HepG2 (cell line): Measurements from ENCODE around the gene TBCD. TPM values are rescaled to one million over a fixed set of nuclear protein-coding genes. Genes with fewer than 3 reads are reported as not detected.
A peak's percentile ranks its signal among the peaks of the same experiment; 100 is the strongest.

ENCODE experiments used
- CBFB ChIP-seq: sonication (generic); formaldehyde crosslinking; IDR thresholded peaks from 2 replicates; pipeline ENCODE4 v1.4.0; 2020; ENCODE audit warnings: missing genetic modification reagents
- HES4 ChIP-seq: sonication (generic); formaldehyde crosslinking; IDR thresholded peaks from 2 replicates; pipeline ENCODE4 v1.9.0; 2021; ENCODE audit warnings: mild to moderate bottlenecking, missing genetic modification reagents, borderline replicate concordance
- HIVEP1 ChIP-seq: sonication (generic); formaldehyde crosslinking; IDR thresholded peaks from 2 replicates; pipeline ENCODE4 v1.4.0; 2020; ENCODE audit warnings: mild to moderate bottlenecking, missing genetic modification reagents
- HOXA3 ChIP-seq: sonication (generic); formaldehyde crosslinking; IDR thresholded peaks from 2 replicates; pipeline ENCODE4 v1.5.0; 2020; ENCODE audit warnings: missing genetic modification reagents
- NR2C2 ChIP-seq: sonication (generic); formaldehyde crosslinking; IDR thresholded peaks from 2 replicates; pipeline ENCODE4 v1.4.0; 2020; ENCODE audit warnings: missing genetic modification reagents, mild to moderate bottlenecking, moderate library complexity, borderline replicate concordance
- RFX5 ChIP-seq: IDR thresholded peaks from 2 replicates; pipeline ENCODE4 v1.6.1; 2011; ENCODE audit warnings: low read depth, low read length, improper control_type of control experiment
- SRSF1 ChIP-seq: fragments of 200-400 bp; formaldehyde crosslinking; optimal IDR thresholded peaks from 2 replicates; pipeline ENCODE3; 2017; ENCODE audit warnings: mild to moderate bottlenecking, low read depth, low read length, moderate library complexity
- STAG1 ChIP-seq: sonication (generic); formaldehyde crosslinking; IDR thresholded peaks from 2 replicates; pipeline ENCODE4 v1.4.0; 2020; ENCODE audit warnings: missing genetic modification reagents
- ZFAT ChIP-seq: sonication (generic); formaldehyde crosslinking; conservative IDR thresholded peaks from 2 replicates; pipeline ENCODE4 v1.8.1; 2023; ENCODE audit warnings: missing genetic modification reagents, inconsistent platforms
- ZNF251 ChIP-seq: sonication (generic); formaldehyde crosslinking; IDR thresholded peaks from 2 replicates; pipeline ENCODE4 v1.9.0; 2021; ENCODE audit warnings: mild to moderate bottlenecking, missing genetic modification reagents
- ZNF33B ChIP-seq: sonication (generic); formaldehyde crosslinking; IDR thresholded peaks from 2 replicates; pipeline ENCODE4 v1.5.1; 2020; ENCODE audit warnings: mild to moderate bottlenecking, missing genetic modification reagents
- ZNF367 ChIP-seq: sonication (generic); formaldehyde crosslinking; IDR thresholded peaks from 2 replicates; pipeline ENCODE4 v1.4.0; 2020; ENCODE audit warnings: missing genetic modification reagents, borderline replicate concordance
- ZNF737 ChIP-seq: sonication (generic); formaldehyde crosslinking; IDR thresholded peaks from 2 replicates; pipeline ENCODE4 v1.5.0; 2020; ENCODE audit warnings: missing genetic modification reagents, mild to moderate bottlenecking, borderline replicate concordance
- polyA plus RNA-seq, 8 experiments: library from polyadenylated mRNA; depleted of rRNA in 3 of 8; stranded (reverse) in 7 of 8; unstranded in 1 of 8; fragments of >200 nt; fragmentation: Illumina TruSeq in 4 of 8; extraction: Trizol in 4 of 8; gene quantifications; 2 replicates each; pipeline versions ENCODE4 v1.2.1 to v1.2.3, GENCODE V29; 2011 to 2016; ENCODE audit warnings: low read depth in 4 of 8, missing spikeins in 1 of 8, mixed read lengths in 1 of 8; ENCODE audit not compliant: insufficient read depth in 1 of 8
- total RNA-seq, 5 experiments: library from RNA; depleted of rRNA; stranded (reverse); fragments of >200 nt; fragmentation: Illumina TruSeq; extraction: Trizol; gene quantifications; 2 replicates each; pipeline ENCODE4 v1.2.3, GENCODE V29; 2016; ENCODE audit warnings: low read depth in 1 of 5
- TF ChIP-seq, protein P1 (sequence below): sonication (generic); formaldehyde crosslinking; IDR thresholded peaks from 2 replicates; pipeline ENCODE4 v1.5.0; 2020; ENCODE audit warnings: mild to moderate bottlenecking, missing genetic modification reagents, borderline replicate concordance
- TF ChIP-seq, protein P2 (sequence below): sonication (generic); formaldehyde crosslinking; IDR thresholded peaks from 2 replicates; pipeline ENCODE4 v1.5.1; 2020; ENCODE audit warnings: mild to moderate bottlenecking, missing genetic modification reagents
- TF ChIP-seq, protein P3 (sequence below): IDR thresholded peaks from 2 replicates; pipeline ENCODE4 v1.6.1; 2016; ENCODE audit warnings: low read depth
- TF ChIP-seq, protein P4 (sequence below): sonication (generic); formaldehyde crosslinking; IDR thresholded peaks from 2 replicates; pipeline ENCODE4 v1.4.0; 2020; ENCODE audit warnings: missing genetic modification reagents, mild to moderate bottlenecking, borderline replicate concordance

Gene TBCD
- total and polyA plus RNA-seq, 2 of the 13 experiments (the other 11 are each of a cell fraction or from before 2014, with no cell fraction given): 33.9 to 54.8 TPM

DNA sequence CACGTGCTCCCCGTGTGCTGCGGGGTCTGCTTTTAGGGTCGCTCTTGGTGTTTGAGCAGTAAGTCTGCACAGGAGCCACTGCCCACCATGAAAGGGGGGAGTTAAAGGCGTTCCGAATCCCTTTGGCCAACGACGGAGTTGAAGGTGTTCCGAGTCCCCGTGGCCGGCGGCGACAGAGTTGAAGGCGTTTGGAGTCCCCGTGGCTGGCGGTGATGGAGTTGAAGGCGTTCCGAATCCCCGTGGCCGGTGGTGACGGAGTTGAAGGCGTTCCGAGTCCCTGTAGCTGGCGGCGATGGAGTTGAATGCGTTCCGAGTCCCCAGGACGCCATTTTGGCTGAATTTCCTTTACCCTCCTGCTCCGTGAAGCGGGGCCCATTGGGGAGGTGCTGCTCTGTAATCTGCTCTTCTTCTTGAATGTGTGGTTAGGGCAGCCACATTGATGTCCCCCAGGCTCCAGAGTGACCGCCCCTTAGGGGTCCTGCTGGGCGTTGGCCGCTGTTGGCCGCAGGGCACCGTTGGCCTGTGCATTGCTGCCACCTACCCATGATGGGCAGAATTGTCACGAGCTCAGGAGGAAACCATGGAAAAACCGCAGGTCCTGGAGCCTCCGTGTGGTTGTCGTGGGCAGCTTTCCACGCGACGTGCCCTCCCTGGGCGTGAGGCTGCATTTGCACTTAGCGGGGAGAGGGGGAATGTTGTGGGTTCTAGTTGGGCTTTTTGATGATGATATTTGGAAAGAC, 161.6 kb downstream of the TBCD start (continued):
- TF ChIP-seq, protein P1, sequence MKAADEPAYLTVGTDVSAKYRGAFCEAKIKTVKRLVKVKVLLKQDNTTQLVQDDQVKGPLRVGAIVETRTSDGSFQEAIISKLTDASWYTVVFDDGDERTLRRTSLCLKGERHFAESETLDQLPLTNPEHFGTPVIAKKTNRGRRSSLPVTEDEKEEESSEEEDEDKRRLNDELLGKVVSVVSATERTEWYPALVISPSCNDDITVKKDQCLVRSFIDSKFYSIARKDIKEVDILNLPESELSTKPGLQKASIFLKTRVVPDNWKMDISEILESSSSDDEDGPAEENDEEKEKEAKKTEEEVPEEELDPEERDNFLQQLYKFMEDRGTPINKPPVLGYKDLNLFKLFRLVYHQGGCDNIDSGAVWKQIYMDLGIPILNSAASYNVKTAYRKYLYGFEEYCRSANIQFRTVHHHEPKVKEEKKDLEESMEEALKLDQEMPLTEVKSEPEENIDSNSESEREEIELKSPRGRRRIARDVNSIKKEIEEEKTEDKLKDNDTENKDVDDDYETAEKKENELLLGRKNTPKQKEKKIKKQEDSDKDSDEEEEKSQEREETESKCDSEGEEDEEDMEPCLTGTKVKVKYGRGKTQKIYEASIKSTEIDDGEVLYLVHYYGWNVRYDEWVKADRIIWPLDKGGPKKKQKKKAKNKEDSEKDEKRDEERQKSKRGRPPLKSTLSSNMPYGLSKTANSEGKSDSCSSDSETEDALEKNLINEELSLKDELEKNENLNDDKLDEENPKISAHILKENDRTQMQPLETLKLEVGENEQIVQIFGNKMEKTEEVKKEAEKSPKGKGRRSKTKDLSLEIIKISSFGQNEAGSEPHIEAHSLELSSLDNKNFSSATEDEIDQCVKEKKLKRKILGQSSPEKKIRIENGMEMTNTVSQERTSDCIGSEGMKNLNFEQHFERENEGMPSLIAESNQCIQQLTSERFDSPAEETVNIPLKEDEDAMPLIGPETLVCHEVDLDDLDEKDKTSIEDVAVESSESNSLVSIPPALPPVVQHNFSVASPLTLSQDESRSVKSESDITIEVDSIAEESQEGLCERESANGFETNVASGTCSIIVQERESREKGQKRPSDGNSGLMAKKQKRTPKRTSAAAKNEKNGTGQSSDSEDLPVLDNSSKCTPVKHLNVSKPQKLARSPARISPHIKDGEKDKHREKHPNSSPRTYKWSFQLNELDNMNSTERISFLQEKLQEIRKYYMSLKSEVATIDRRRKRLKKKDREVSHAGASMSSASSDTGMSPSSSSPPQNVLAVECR: no peak
- TF ChIP-seq, protein P2, sequence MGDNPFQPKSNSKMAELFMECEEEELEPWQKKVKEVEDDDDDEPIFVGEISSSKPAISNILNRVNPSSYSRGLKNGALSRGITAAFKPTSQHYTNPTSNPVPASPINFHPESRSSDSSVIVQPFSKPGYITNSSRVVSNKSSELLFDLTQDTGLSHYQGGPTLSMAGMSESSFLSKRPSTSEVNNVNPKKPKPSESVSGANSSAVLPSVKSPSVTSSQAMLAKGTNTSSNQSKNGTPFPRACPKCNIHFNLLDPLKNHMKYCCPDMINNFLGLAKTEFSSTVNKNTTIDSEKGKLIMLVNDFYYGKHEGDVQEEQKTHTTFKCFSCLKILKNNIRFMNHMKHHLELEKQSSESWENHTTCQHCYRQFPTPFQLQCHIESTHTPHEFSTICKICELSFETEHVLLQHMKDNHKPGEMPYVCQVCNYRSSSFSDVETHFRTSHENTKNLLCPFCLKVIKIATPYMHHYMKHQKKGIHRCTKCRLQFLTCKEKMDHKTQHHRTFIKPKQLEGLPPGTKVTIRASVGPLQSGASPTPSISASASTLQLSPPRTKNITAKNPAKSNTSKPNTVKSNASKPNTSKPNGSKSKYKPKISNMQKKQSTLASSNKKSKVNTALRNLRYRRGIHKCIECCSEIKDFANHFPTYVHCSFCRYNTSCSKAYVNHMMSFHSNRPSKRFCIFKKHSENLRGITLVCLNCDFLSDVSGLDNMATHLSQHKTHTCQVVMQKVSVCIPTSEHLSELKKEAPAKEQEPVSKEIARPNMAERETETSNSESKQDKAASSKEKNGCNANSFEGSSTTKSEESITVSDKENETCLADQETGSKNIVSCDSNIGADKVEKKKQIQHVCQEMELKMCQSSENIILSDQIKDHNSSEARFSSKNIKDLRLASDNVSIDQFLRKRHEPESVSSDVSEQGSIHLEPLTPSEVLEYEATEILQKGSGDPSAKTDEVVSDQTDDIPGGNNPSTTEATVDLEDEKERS (CRISPR knock-in tag): no peak
- TF ChIP-seq HOXA3 (CRISPR knock-in tag) (peak; percentile 58; the same call in 1 of the 2 replicates), ZFAT (CRISPR knock-in tag) (no peak), ZNF367 (no peak), ZNF33B (CRISPR knock-in tag) (no peak), CBFB (peak; percentile 43; the same call in 1 of the 2 replicates), HIVEP1 (CRISPR knock-in tag) (no peak), RFX5 (no peak), NR2C2 (CRISPR knock-in tag) (no peak), SRSF1 (no peak), ZNF737 (no peak), STAG1 (CRISPR knock-in tag) (peak; percentile 85), HES4 (CRISPR knock-in tag) (no peak), ZNF251 (CRISPR knock-in tag) (no peak)
- TF ChIP-seq, protein P3, sequence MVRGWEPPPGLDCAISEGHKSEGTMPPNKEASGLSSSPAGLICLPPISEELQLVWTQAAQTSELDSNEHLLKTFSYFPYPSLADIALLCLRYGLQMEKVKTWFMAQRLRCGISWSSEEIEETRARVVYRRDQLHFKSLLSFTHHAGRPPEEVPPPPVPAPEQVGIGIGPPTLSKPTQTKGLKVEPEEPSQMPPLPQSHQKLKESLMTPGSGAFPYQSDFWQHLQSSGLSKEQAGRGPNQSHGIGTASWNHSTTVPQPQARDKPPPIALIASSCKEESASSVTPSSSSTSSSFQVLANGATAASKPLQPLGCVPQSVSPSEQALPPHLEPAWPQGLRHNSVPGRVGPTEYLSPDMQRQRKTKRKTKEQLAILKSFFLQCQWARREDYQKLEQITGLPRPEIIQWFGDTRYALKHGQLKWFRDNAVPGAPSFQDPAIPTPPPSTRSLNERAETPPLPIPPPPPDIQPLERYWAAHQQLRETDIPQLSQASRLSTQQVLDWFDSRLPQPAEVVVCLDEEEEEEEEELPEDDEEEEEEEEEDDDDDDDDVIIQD (CRISPR knock-in tag): no peak
- TF ChIP-seq, protein P4, sequence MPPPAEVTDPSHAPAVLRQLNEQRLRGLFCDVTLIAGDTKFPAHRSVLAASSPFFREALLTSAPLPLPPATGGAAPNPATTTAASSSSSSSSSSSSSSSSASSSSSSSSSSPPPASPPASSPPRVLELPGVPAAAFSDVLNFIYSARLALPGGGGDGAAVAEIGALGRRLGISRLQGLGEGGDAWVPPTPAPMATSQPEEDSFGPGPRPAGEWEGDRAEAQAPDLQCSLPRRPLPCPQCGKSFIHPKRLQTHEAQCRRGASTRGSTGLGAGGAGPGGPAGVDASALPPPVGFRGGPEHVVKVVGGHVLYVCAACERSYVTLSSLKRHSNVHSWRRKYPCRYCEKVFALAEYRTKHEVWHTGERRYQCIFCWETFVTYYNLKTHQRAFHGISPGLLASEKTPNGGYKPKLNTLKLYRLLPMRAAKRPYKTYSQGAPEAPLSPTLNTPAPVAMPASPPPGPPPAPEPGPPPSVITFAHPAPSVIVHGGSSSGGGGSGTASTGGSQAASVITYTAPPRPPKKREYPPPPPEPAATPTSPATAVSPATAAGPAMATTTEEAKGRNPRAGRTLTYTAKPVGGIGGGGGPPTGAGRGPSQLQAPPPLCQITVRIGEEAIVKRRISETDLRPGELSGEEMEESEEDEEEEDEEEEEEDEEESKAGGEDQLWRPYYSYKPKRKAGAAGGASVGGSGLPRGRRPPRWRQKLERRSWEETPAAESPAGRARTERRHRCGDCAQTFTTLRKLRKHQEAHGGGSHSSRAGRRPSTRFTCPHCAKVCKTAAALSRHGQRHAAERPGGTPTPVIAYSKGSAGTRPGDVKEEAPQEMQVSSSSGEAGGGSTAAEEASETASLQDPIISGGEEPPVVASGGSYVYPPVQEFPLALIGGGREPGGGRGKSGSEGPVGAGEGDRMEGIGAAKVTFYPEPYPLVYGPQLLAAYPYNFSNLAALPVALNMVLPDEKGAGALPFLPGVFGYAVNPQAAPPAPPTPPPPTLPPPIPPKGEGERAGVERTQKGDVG (CRISPR knock-in tag): peak; percentile 54; the same call in 1 of the 2 replicates
